ENCODE data around the gene HNRNPM.

- TF ChIP-seq CTCF (IDR thresholded peaks at IDR 0.05) (no peak), POLR2A (IDR thresholded peaks at IDR 0.05) (no peak)
Measured at GRCh38 chr19:8487137-8487851, 42.5 kb downstream of the HNRNPM start.
